Endothelial cell of umbilical vein (primary cell): ENCODE data around the gene OTULIN. TPM values are rescaled to one million over a fixed set of nuclear protein-coding genes. Genes with fewer than 3 reads are reported as not detected.

Source experiments
- BruUV-seq: library from RNA; stranded (reverse); fragments of 400-500 nt; replicated peaks from 2 replicates; lab custom pipeline; 2021; lab: Mats Ljungman, UMichigan
- CTCF ChIA-PET: fragments of 300-600, 350-600 bp; sonication (Branson Sonifier 250); formaldehyde crosslinking; loops from one replicate; lab custom pipeline; 2021; ENCODE audit warnings: antibody characterized with exemption, inconsistent platforms; lab: Charles Lee
- POLR2A ChIA-PET: fragments of 300-600, 350-600 bp; sonication (Branson Sonifier 250); formaldehyde crosslinking; loops from one replicate; lab custom pipeline; 2021; ENCODE audit warnings: antibody characterized with exemption, inconsistent platforms; lab: Charles Lee
- DNase-seq: peaks from one replicate; pipeline ENCODE4 v3.0.0-alpha.2; 2011; ENCODE audit warnings: low read depth, low spot score
- FAIRE-seq: peaks from 2 replicates; lab custom pipeline; 2011; peaks lifted over from hg19 to GRCh38; lab: Jason Lieb, UNC
- H2AFZ ChIP-seq: 2 replicates; pipeline ENCODE4 v1.6.0; 2012; ENCODE audit warnings: low read depth, low read length, control low read depth, inconsistent platforms
- H3K27ac ChIP-seq: 2 replicates; pipeline ENCODE4 v1.5.1; 2011; ENCODE audit warnings: low read depth, mild to moderate bottlenecking, control low read depth, low read length, moderate library complexity; ENCODE audit not compliant: insufficient read depth
- H3K27me3 ChIP-seq, 2 experiments: 2 replicates each; pipeline versions ENCODE4 v1.6.0 to v1.6.1; 2011; ENCODE audit warnings: low read length in 2 of 2, mixed read lengths in 1 of 2; ENCODE audit not compliant: control insufficient read depth in 2 of 2, insufficient read depth in 2 of 2
- H3K36me3 ChIP-seq, 2 experiments: 2 replicates in 1 of 2; 3 replicates in 1 of 2; pipeline ENCODE4 v1.5.1; 2011; ENCODE audit warnings: low read length in 2 of 2, mild to moderate bottlenecking in 1 of 2, moderate library complexity in 1 of 2; ENCODE audit not compliant: control insufficient read depth in 2 of 2, insufficient read depth in 2 of 2; ENCODE audit errors: extremely low read depth in 1 of 2
- H3K4me1 ChIP-seq: 3 replicates; pipeline ENCODE4 v1.5.1; 2011; ENCODE audit warnings: mild to moderate bottlenecking, low read length; ENCODE audit not compliant: control insufficient read depth, insufficient read depth; ENCODE audit errors: extremely low read depth
- H3K4me2 ChIP-seq: 2 replicates; pipeline ENCODE4 v1.6.1; 2011; ENCODE audit warnings: low read length, control low read depth, mixed read lengths; ENCODE audit not compliant: insufficient read depth
- H3K4me3 ChIP-seq, 3 experiments: fragments of 200-600 bp in 1 of 3; sonication (generic), shearing (Covaris generic) in 1 of 3; replicated peaks in 1 of 3; 2 replicates each; pipeline ENCODE4 v1.5.1; 2011 to 2016; ENCODE audit warnings: control low read depth in 3 of 3, low read length in 3 of 3, mild to moderate bottlenecking in 2 of 3, inconsistent platforms in 1 of 3, low read depth in 1 of 3, moderate library complexity in 1 of 3; ENCODE audit not compliant: insufficient read depth in 1 of 3
- H3K79me2 ChIP-seq: 2 replicates; pipeline ENCODE4 v1.6.0; 2012; ENCODE audit warnings: low read length, inconsistent platforms; ENCODE audit not compliant: control insufficient read depth, insufficient read depth
- H3K9ac ChIP-seq: replicated peaks from 2 replicates; pipeline ENCODE3; 2011; ENCODE audit warnings: low read length, control low read depth; ENCODE audit not compliant: insufficient read depth; ENCODE audit errors: extremely low read depth
- H3K9me1 ChIP-seq: replicated peaks from 3 replicates; pipeline ENCODE4 v1.6.0; 2011; ENCODE audit warnings: mild to moderate bottlenecking, low read length; ENCODE audit not compliant: control insufficient read depth, insufficient read depth; ENCODE audit errors: extremely low read depth
- H3K9me3 ChIP-seq: replicated peaks from 2 replicates; pipeline ENCODE4 v1.5.1; 2012; ENCODE audit warnings: low read length, inconsistent platforms; ENCODE audit not compliant: control insufficient read depth, insufficient read depth
- H4K20me1 ChIP-seq: replicated peaks from 2 replicates; pipeline ENCODE3; 2011; ENCODE audit warnings: mild to moderate bottlenecking, low read length; ENCODE audit not compliant: control insufficient read depth, insufficient read depth; ENCODE audit errors: extremely low read depth
- CTCF ChIP-seq, 2 donors: IDR thresholded peaks; 1 replicate in 1 of 2; 2 replicates in 1 of 2; pipeline ENCODE4 v1.5.1; 2011; ENCODE audit warnings: low read length in 2 of 2, mild to moderate bottlenecking in 2 of 2, moderate library complexity in 2 of 2, control low read depth in 1 of 2, inconsistent platforms in 1 of 2, low read depth in 1 of 2; ENCODE audit not compliant: insufficient read depth in 1 of 2; ENCODE audit errors: extremely low read depth in 1 of 2
- EZH2 ChIP-seq: IDR thresholded peaks from 2 replicates; pipeline ENCODE4 v1.6.1; 2012; ENCODE audit warnings: borderline replicate concordance, low read depth, mild to moderate bottlenecking, moderate library complexity, low read length, inconsistent platforms; ENCODE audit not compliant: severe bottlenecking
- FOS ChIP-seq: IDR thresholded peaks from 2 replicates; pipeline ENCODE4 v1.6.1; 2011; ENCODE audit warnings: mild to moderate bottlenecking, low read length, moderate library complexity, borderline replicate concordance; ENCODE audit not compliant: insufficient read depth
- GATA2 ChIP-seq: IDR thresholded peaks from 2 replicates; pipeline ENCODE4 v1.7.0; 2011; ENCODE audit warnings: low read depth, mild to moderate bottlenecking, moderate library complexity, mixed read lengths, low read length; ENCODE audit not compliant: insufficient read length, insufficient read depth
- JUN ChIP-seq: IDR thresholded peaks from 2 replicates; pipeline ENCODE4 v1.6.1; 2011; ENCODE audit warnings: borderline replicate concordance, low read depth; ENCODE audit not compliant: insufficient read length, insufficient read depth
- MAX ChIP-seq: IDR thresholded peaks from 2 replicates; pipeline ENCODE4 v1.6.1; 2011; ENCODE audit not compliant: insufficient read depth, insufficient read length
- MYC ChIP-seq: IDR thresholded peaks from one replicate; pipeline ENCODE4 v1.6.1; 2011; ENCODE audit warnings: mild to moderate bottlenecking, low read depth, low read length
- POLR2A ChIP-seq: IDR thresholded peaks from 2 replicates; pipeline ENCODE4 v1.6.1; 2012; ENCODE audit warnings: low read depth, mild to moderate bottlenecking, control low read depth, low read length
- POLR2AphosphoS5 ChIP-seq: IDR thresholded peaks from 2 replicates; pipeline ENCODE4 v1.6.1; 2012; ENCODE audit warnings: low read depth, mild to moderate bottlenecking, control low read depth, low read length, moderate library complexity; ENCODE audit not compliant: insufficient read depth
- dilution Hi-C: fragments of 300-500 bp; cut with MboI; formaldehyde crosslinking; loops from one replicate; pipeline ENCODE4 v1.15.0; 2019; ENCODE audit warnings: low sequenced_read_pairs; ENCODE audit not compliant: extremely low pct_ligation_motif_present
- intact Hi-C: fragments of 100-400 bp; cut with micrococcal nuclease; formaldehyde crosslinking; loops from one replicate; pipeline ENCODE4 v1.10.0; 2022
- polyA plus RNA-seq, 4 experiments: library from polyadenylated mRNA; depleted of rRNA in 3 of 4; stranded (reverse) in 3 of 4; unstranded in 1 of 4; fragments of >200 nt; gene quantifications; 2 replicates each; pipeline versions ENCODE4 v1.2.1 to v1.2.3, GENCODE V29; 2011 to 2012; ENCODE audit warnings: missing spikeins in 1 of 4
- total RNA-seq: library from RNA; stranded (reverse); gene quantifications from 2 replicates; pipeline ENCODE4 v1.2.3, GENCODE V29; 2021

The OTULIN gene
- total and polyA plus RNA-seq, 2 donors (not counting 3 experiments of a cell fraction or from before 2014, with no cell fraction given), result 7.8 to 30.2 TPM

- no peak for FAIRE-seq
- H3K79me2 ChIP-seq, result peaks cover 89% of the 10 kb centered on the region
- no peak overlapping the region for H3K4me2 ChIP-seq
- no peak for TF ChIP-seq JUN
- TF ChIP-seq EZH2, result no peak
- TF ChIP-seq POLR2A, result no peak
- TF ChIP-seq CTCF (IDR thresholded peaks at IDR 0.05; ENCODE audit: extremely low read depth in 1 of 2, insufficient read depth in 1 of 2, low read depth in 1 of 2, low read length in 2 of 2), result no peak
- no peak for TF ChIP-seq MYC
- H4K20me1 ChIP-seq, result peaks cover 3% of the 10 kb centered on the region
- intact Hi-C loops (no loop called here), dilution Hi-C loops (no loop called here)
- no peak overlapping the region for H3K27ac ChIP-seq
- H3K9ac ChIP-seq, result no peak overlapping the region
- no TSS peak for BruUV-seq
- H3K9me1 ChIP-seq, result no peaks in the 10 kb centered on the region
- ChIA-PET POLR2A (interaction anchor here (0.6 kb wide), 1 partner anchor 347 kb away, joined by 3 read pairs; no protein-coding TSS in a partner anchor), CTCF (interaction anchor here (1.4 to 6.4 kb wide), 2 partner anchors 10 to 16 kb away, joined by 3 to 38 read pairs; no protein-coding TSS in a partner anchor)
- no peak overlapping the region for H2AFZ ChIP-seq
- no peaks in the 10 kb centered on the region for H3K9me3 ChIP-seq
- peaks cover 22% of the 10 kb centered on the region for H3K4me1 ChIP-seq
- DNase-seq, result no peak
- H3K36me3 ChIP-seq, result peaks cover 0 to 3% of the 10 kb centered on the region in 2 experiments
- H3K4me3 ChIP-seq, result no peak overlapping the region
- no peaks in the 10 kb centered on the region for H3K27me3 ChIP-seq
Observed at GRCh38 chr5:14669415-14669814, 4.9 kb downstream of the OTULIN start.

GRCh38 chr5:14669975-14670374 lies 5.5 kb downstream of the OTULIN start:
- DNase-seq (no peak), FAIRE-seq (no peak)
- dilution Hi-C loops, result no loop called here
- BruUV-seq, result no TSS peak
- Histone ChIP-seq H3K27ac (no peak overlapping the region), H2AFZ (no peak overlapping the region), H3K27me3 (no peaks in the 10 kb centered on the region), H3K4me3 (no peak overlapping the region), H4K20me1 (peaks cover 3% of the 10 kb centered on the region), H3K79me2 (peaks cover 92% of the 10 kb centered on the region), H3K4me2 (no peak overlapping the region), H3K36me3 (peaks cover 0 to 3% of the 10 kb centered on the region in 2 experiments), H3K9me3 (no peaks in the 10 kb centered on the region), H3K9me1 (no peaks in the 10 kb centered on the region), H3K9ac (no peak overlapping the region), H3K4me1 (peaks cover 22% of the 10 kb centered on the region)
- ChIA-PET CTCF (interaction anchor here (1.4 to 6.4 kb wide), 2 partner anchors 9 to 15 kb away, joined by 3 to 38 read pairs; no protein-coding TSS in a partner anchor), POLR2A (interaction anchor here (0.6 kb wide), 1 partner anchor 347 kb away, joined by 3 read pairs; no protein-coding TSS in a partner anchor)
- intact Hi-C loops, result no loop called here
- TF ChIP-seq JUN (no peak), CTCF (IDR thresholded peaks at IDR 0.05; ENCODE audit: extremely low read depth in 1 of 2, insufficient read depth in 1 of 2, low read depth in 1 of 2, low read length in 2 of 2) (no peak), MAX (no peak), FOS (no peak), GATA2 (no peak), EZH2 (no peak), MYC (no peak), POLR2A (no peak), POLR2AphosphoS5 (no peak)
